GM10248 (cell line): ENCODE data around the gene MYD88.

ENCODE experiments used
- CTCF ChIA-PET: fragments of 300-600 bp; sonication (Branson Sonifier 250); formaldehyde crosslinking; extraction: SDS; loops from one replicate; lab custom pipeline; 2021; ENCODE audit warnings: antibody characterized with exemption; lab: Yijun Ruan, JAX
- POLR2A ChIA-PET: fragments of 350-650 bp; sonication (Branson Sonifier 250); formaldehyde crosslinking; extraction: SDS; loops from one replicate; lab custom pipeline; 2020; ENCODE audit warnings: antibody characterized with exemption; lab: Yijun Ruan, JAX
- DNase-seq: peaks from one replicate; pipeline ENCODE4 v3.0.0; 2012; ENCODE audit errors: extremely low spot score
- TF ChIP-seq, protein P1 (sequence below): IDR thresholded peaks from 2 replicates; pipeline ENCODE4 v1.5.1; 2012; ENCODE audit warnings: mild to moderate bottlenecking, low read depth; ENCODE audit errors: extremely low read depth, missing control alignments, control extremely low read depth

Gene MYD88

DNA sequence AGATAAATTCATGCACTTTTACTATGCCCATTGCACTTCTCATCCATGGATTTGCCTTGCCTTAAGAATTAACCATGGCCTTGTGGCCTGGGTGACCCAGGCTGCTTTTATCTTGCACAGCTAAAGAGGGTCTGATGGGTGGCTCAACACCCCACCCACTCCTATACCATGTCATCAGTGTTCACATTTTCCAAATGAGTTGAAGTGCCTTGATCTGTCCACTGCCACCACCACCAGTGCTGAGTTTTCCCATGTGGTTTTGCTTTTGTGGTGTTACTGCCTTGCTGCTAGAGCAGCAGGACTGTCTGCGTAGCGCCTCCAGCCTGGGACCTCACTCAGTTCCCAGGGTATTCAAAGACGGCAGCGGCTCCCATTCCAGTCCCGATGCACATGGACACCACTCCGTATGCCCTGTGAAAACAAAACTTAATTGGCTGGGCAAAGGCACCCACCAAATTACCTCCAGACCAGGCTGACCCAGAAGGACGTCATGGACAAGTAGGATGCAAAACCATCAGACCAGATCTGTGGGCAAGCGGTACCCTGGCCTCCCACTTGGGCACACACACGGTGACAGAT lies 15.7 kb upstream of the MYD88 start:
- POLR2A ChIA-PET = no interaction called here
- CTCF ChIA-PET = interaction anchor here (1.7 to 7.0 kb wide), 2 partner anchors 8 to 357 kb away, joined by 5 to 71 read pairs; no protein-coding TSS in a partner anchor
- DNase-seq = no peak
- TF ChIP-seq, protein P1, sequence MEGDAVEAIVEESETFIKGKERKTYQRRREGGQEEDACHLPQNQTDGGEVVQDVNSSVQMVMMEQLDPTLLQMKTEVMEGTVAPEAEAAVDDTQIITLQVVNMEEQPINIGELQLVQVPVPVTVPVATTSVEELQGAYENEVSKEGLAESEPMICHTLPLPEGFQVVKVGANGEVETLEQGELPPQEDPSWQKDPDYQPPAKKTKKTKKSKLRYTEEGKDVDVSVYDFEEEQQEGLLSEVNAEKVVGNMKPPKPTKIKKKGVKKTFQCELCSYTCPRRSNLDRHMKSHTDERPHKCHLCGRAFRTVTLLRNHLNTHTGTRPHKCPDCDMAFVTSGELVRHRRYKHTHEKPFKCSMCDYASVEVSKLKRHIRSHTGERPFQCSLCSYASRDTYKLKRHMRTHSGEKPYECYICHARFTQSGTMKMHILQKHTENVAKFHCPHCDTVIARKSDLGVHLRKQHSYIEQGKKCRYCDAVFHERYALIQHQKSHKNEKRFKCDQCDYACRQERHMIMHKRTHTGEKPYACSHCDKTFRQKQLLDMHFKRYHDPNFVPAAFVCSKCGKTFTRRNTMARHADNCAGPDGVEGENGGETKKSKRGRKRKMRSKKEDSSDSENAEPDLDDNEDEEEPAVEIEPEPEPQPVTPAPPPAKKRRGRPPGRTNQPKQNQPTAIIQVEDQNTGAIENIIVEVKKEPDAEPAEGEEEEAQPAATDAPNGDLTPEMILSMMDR = no peak

DNA sequence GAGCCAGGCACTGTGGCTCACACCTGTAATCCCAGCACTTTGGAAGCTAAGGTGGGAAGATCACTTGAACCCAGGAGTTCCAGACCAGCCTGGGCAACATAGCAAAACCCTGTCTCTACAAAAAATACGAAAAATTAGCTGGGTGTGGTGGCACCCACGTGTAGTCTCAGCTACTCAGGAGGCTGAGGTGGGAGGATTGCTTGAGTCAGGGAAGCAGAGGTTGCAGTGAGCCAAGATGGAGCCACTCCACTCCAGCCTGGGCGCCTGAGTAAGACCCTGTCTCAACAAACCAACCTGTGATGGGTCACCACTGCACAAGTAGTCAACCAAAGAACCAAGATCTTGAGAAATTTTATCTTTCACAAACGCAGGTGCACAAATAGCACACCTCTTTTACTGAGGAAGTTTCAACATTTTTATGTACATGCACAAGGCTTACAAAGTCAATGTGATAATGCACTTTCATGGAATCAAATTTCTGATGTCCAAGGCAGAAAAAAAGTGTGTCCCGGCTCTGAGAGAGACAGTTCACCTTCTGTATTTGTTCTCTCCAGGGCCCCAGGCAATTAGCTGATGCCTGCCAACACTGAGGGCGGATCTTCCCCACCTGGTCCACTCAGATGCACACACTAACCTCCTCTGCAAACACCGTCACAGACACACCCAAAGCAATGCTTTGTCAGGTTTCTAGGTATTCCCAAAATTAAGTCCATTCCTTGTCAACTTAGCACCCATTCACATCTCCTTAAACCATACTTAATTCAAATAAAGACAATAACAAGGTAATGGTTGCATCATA lies 13.9 kb upstream of the MYD88 start:
- TF ChIP-seq, protein P1 = no peak
- ChIA-PET POLR2A (no interaction called here), CTCF (interaction anchor here (1.5 to 2.2 kb wide), 3 partner anchors 7 to 9 kb away, joined by 3 to 14 read pairs (median 4); no protein-coding TSS in a partner anchor)
- DNase-seq = no peak

DNA sequence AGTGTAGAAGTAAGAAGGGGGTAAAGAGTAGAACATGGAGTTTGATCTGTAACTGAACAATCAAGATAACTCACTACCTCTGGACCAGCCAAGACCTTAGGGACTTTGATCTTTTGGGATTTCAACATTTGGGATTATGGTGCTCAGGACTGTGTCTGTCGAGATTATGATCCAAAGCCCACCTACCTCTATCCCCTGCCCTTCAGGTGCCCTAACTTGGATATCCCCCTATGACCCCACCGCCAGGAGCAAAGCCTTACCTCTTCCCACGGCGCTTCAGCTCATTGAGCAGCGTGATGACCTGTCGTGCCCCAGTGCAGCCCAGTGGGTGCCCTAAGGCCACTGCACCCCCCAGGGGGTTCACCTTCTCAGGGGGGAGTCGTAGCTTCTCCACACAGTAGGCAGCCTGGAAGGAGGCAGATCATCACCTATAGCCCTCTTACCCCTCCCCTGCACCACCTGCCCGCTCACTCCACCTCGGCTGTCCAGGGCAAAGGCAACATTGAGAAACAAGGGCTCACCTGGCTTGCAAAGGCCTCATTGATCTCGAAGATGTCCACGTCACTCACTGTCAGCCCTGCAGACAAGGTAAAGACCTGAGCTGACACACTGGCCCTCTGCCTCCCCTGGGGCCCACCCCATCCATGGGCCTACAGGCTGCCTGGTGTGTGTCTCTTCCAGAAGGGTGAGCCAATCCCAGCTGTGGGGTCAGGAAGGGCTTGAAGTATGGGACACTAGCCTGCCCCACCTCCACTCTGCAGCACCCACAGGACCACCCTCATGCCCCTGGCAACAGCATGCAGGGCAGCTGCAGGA lies 12.9 kb upstream of the MYD88 start:
- TF ChIP-seq, protein P1 = no peak
- DNase-seq = no peak
- CTCF ChIA-PET = interaction anchor here (0.6 to 2.2 kb wide), 3 partner anchors 8 to 124 kb away, joined by 3 to 14 read pairs (median 4); no protein-coding TSS in a partner anchor
- POLR2A ChIA-PET = interaction anchor here (1.4 kb wide), 1 partner anchor 12 kb away, joined by 4 read pairs; the partner anchor contains the start of gene ACAA1

DNA sequence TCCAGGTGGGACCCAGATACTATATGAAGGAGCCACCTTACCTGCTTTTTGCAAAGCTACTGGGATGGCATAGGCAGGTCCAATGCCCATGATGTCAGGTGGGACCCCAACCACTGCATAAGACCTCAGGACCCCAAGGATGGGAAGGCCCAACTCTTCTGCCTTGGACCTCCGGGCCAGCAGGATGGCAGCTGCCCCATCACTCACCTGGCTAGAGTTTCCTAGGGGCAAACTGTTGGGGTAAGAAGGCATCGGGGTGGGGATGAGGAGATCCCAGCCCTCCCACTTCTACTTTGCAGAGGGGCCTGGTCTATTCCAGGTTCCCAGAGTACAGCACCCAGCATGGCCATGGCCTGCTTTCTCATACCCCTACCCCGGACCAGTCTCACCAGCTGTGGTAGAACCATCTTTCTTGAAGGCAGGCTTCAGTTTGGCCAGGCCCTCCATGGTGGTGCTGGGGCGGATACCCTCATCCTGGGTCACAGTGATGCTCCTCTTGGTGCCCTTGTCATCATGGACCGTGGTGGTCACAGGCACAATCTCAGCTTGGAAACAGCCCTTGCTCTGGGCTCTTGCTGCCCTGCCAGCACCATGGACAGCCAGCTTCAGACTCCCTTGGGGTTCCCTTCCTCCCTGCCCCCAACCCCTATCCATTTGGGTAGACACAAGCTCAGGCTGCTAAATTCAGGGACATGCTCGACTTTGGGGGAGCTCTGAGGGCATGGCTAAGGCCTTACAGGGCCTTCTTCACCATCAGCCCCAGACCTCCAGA lies 12.2 kb upstream of the MYD88 start:
- ChIA-PET CTCF (interaction anchor here (0.6 to 2.2 kb wide), 2 partner anchors 9 to 125 kb away, joined by 3 to 14 read pairs; no protein-coding TSS in a partner anchor), POLR2A (interaction anchor here (1.4 kb wide), 1 partner anchor 11 kb away, joined by 4 read pairs; the partner anchor contains the start of gene ACAA1)
- no peak for DNase-seq
- TF ChIP-seq, protein P1 = no peak

DNA sequence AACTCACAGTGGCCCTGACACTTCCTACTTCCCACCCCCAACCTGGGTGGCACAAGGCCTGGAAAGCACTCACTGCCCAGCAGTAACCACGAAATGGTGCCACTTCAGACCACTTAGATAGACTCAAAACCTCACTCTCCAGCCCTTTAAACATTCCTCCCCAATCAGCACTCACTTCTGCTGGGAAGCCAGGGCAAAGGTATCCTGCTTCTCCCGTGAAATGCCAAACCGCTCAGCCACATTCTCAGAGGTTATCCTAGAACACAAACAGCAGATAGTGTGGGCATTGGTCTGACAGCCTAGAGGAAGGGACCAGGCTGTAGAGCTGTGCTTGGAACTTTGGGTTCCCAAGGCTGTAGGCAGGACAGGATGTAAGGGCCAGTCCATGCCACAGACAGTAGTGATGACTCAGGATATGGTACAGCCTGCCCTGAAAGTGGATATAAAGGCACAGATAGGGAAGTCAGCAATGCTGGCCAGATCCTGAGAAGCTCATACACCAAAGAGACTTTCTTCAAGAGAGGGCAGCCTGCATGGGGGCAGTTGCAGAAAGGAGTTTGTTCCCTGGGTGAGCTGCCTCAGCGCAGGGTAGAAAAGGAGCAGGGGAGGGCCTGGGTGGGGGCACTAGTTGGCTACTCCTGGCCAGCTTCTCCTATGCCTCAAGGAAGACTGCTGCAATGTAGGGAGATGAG lies 10.7 kb upstream of the MYD88 start:
- DNase-seq = no peak
- TF ChIP-seq, protein P1 = no peak
- POLR2A ChIA-PET = no interaction called here
- CTCF ChIA-PET = interaction anchor here (0.8 to 7.3 kb wide), 6 partner anchors 8 to 171 kb away, joined by 3 to 71 read pairs (median 3); no protein-coding TSS in a partner anchor
